ENCODE data around the gene MTA3.

MTA3 gene

GRCh38 chr2:42762823-42763804 lies 194.7 kb downstream of the MTA3 start:
- Histone ChIP-seq H3K27ac (ENCODE audit: insufficient read depth in 1 of 2, low read depth in 1 of 2, low read length in 2 of 2, poor library complexity in 1 of 2, severe bottlenecking in 2 of 2) (no peak overlapping the region), H3K36me3 (ENCODE audit: control insufficient read depth in 4 of 4, insufficient read depth in 4 of 4, low read length in 3 of 4) (no peaks in the 10 kb centered on the region), H3K27me3 (replicated peaks in 2 of 5; ENCODE audit: control insufficient read depth in 4 of 5, insufficient read depth in 5 of 5, low read length in 4 of 5) (no peaks in the 10 kb centered on the region), H3K9me3 (ENCODE audit: control extremely low read depth in 1 of 5, control insufficient read depth in 4 of 5, insufficient read depth in 2 of 5, low read depth in 1 of 5, low read length in 4 of 5) (no peaks in the 10 kb centered on the region), H3K4me3 (ENCODE audit: control insufficient read depth in 1 of 7, extremely low read depth in 1 of 7, insufficient read depth in 4 of 7, low read depth in 2 of 7, low read length in 6 of 7) (no peak overlapping the region), H3K4me1 (ENCODE audit: control extremely low read depth in 1 of 4, control insufficient read depth in 4 of 4, insufficient read depth in 4 of 4, low read length in 3 of 4) (peaks cover 0 to 23% (median 15%) of the 10 kb centered on the region in 4 experiments)
- ChIA-PET POLR2A (no interaction called here), CTCF (interaction anchor here (2.8 kb wide), 1 partner anchor 9 kb away, joined by 13 read pairs; no protein-coding TSS in a partner anchor)
- no peak for DNase-seq
- 95% methylated on average over 42 of the region's 45 CpGs for WGBS (ENCODE audit: insufficient coverage)

GRCh38 chr2:42764096-42764495 lies 195.7 kb downstream of the MTA3 start, which contains the start of gene OXER1:
Gene OXER1, minus strand, starts transcription at chr2:42764135. Its CDS starts 73 bp downstream, at chr2:42764062.
- H3K9me3 ChIP-seq (ENCODE audit: control extremely low read depth in 1 of 5, control insufficient read depth in 4 of 5, insufficient read depth in 2 of 5, low read depth in 1 of 5, low read length in 4 of 5) = no peaks in the 10 kb centered on the region
- no peaks in the 10 kb centered on the region for H3K36me3 ChIP-seq (ENCODE audit: control insufficient read depth in 4 of 4, insufficient read depth in 4 of 4, low read length in 3 of 4)
- peak; percentile 66 to 89 (median 89) for DNase-seq
- H3K4me3 ChIP-seq (ENCODE audit: control insufficient read depth in 1 of 7, extremely low read depth in 1 of 7, insufficient read depth in 4 of 7, low read depth in 2 of 7, low read length in 6 of 7) = peak within 1 kb of the TSS in 2 of 7 experiments; percentile 5 to 13
- 0% methylated on average over 3 of the region's 5 CpGs for WGBS (ENCODE audit: insufficient coverage)
- H3K27ac ChIP-seq (ENCODE audit: insufficient read depth in 1 of 2, low read depth in 1 of 2, low read length in 2 of 2, poor library complexity in 1 of 2, severe bottlenecking in 2 of 2) = no peak within 1 kb of the TSS
- CTCF ChIA-PET = interaction anchor here (1.6 to 2.8 kb wide), 2 partner anchors 10 to 28 kb away, joined by 4 to 13 read pairs; partner anchors contain the start of gene HAAO
- H3K4me1 ChIP-seq (ENCODE audit: control extremely low read depth in 1 of 4, control insufficient read depth in 4 of 4, insufficient read depth in 4 of 4, low read length in 3 of 4) = peaks cover 0 to 23% (median 15%) of the 10 kb centered on the region in 4 experiments
- POLR2A ChIA-PET = no interaction called here
- no peaks in the 10 kb centered on the region for H3K27me3 ChIP-seq (replicated peaks in 2 of 5; ENCODE audit: control insufficient read depth in 4 of 5, insufficient read depth in 5 of 5, low read length in 4 of 5)

DNA sequence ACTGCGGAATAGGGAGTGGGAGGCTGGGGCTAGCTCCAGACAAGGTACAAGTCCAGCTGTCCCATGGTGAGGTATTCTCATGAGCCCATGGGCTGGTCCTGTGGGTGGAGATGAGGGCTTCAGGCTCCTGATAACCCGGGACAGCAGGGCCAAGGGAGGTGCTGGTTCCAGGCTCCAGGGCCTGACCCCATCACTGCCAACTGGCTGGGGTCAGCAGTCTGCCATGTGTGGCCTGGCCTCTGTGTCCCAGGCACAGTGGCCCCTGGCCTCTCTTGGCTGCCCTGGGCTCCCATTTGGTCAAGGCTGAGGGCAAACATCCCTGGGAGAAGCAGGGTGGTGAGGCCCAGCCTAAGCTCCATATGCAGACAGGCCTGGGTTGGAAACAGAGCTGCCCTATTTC lies 196.5 kb downstream of the MTA3 start:
- Histone ChIP-seq H3K36me3 (ENCODE audit: control insufficient read depth in 4 of 4, insufficient read depth in 4 of 4, low read length in 3 of 4) (no peaks in the 10 kb centered on the region), H3K4me3 (ENCODE audit: control insufficient read depth in 1 of 7, extremely low read depth in 1 of 7, insufficient read depth in 4 of 7, low read depth in 2 of 7, low read length in 6 of 7) (no peak overlapping the region), H3K9me3 (ENCODE audit: control extremely low read depth in 1 of 5, control insufficient read depth in 4 of 5, insufficient read depth in 2 of 5, low read depth in 1 of 5, low read length in 4 of 5) (no peaks in the 10 kb centered on the region), H3K27me3 (replicated peaks in 2 of 5; ENCODE audit: control insufficient read depth in 4 of 5, insufficient read depth in 5 of 5, low read length in 4 of 5) (no peaks in the 10 kb centered on the region), H3K4me1 (ENCODE audit: control extremely low read depth in 1 of 4, control insufficient read depth in 4 of 4, insufficient read depth in 4 of 4, low read length in 3 of 4) (peaks cover 0 to 23% (median 15%) of the 10 kb centered on the region in 4 experiments), H3K27ac (ENCODE audit: insufficient read depth in 1 of 2, low read depth in 1 of 2, low read length in 2 of 2, poor library complexity in 1 of 2, severe bottlenecking in 2 of 2) (no peak overlapping the region)
- DNase-seq = no peak
- WGBS (ENCODE audit: insufficient coverage) = 100% methylated on average over 1 of the region's 2 CpGs
- CTCF ChIA-PET = interaction anchor here (1.6 to 2.8 kb wide), 2 partner anchors 11 to 27 kb away, joined by 4 to 13 read pairs; partner anchors contain the start of gene HAAO
- POLR2A ChIA-PET = no interaction called here

- H3K9me3 ChIP-seq (ENCODE audit: control extremely low read depth in 1 of 5, control insufficient read depth in 4 of 5, insufficient read depth in 2 of 5, low read depth in 1 of 5, low read length in 4 of 5) = no peaks in the 10 kb centered on the region
- no peaks in the 10 kb centered on the region for H3K27me3 ChIP-seq (replicated peaks in 2 of 5; ENCODE audit: control insufficient read depth in 4 of 5, insufficient read depth in 5 of 5, low read length in 4 of 5)
- H3K27ac ChIP-seq (ENCODE audit: insufficient read depth in 1 of 2, low read depth in 1 of 2, low read length in 2 of 2, poor library complexity in 1 of 2, severe bottlenecking in 2 of 2) = no peak overlapping the region
- no peaks in the 10 kb centered on the region for H3K36me3 ChIP-seq (ENCODE audit: control insufficient read depth in 4 of 4, insufficient read depth in 4 of 4, low read length in 3 of 4)
- POLR2A ChIA-PET = interaction anchor here (0.5 kb wide), 1 partner anchor 615 kb away, joined by 3 read pairs; no protein-coding TSS in a partner anchor
- CTCF ChIA-PET = interaction anchor here (1.6 kb wide), 1 partner anchor 26 kb away, joined by 4 read pairs; the partner anchor contains the start of gene HAAO
- 97% methylated on average over 8 of the region's 9 CpGs for WGBS (ENCODE audit: insufficient coverage)
- DNase-seq = no peak
- H3K4me3 ChIP-seq (ENCODE audit: control insufficient read depth in 1 of 7, extremely low read depth in 1 of 7, insufficient read depth in 4 of 7, low read depth in 2 of 7, low read length in 6 of 7) = no peak overlapping the region
- peaks cover 0 to 27% (median 15%) of the 10 kb centered on the region in 4 experiments for H3K4me1 ChIP-seq (ENCODE audit: control extremely low read depth in 1 of 4, control insufficient read depth in 4 of 4, insufficient read depth in 4 of 4, low read length in 3 of 4)
These were observed 197.3 kb downstream of the MTA3 start for GRCh38 chr2:42765686-42766085.

DNA sequence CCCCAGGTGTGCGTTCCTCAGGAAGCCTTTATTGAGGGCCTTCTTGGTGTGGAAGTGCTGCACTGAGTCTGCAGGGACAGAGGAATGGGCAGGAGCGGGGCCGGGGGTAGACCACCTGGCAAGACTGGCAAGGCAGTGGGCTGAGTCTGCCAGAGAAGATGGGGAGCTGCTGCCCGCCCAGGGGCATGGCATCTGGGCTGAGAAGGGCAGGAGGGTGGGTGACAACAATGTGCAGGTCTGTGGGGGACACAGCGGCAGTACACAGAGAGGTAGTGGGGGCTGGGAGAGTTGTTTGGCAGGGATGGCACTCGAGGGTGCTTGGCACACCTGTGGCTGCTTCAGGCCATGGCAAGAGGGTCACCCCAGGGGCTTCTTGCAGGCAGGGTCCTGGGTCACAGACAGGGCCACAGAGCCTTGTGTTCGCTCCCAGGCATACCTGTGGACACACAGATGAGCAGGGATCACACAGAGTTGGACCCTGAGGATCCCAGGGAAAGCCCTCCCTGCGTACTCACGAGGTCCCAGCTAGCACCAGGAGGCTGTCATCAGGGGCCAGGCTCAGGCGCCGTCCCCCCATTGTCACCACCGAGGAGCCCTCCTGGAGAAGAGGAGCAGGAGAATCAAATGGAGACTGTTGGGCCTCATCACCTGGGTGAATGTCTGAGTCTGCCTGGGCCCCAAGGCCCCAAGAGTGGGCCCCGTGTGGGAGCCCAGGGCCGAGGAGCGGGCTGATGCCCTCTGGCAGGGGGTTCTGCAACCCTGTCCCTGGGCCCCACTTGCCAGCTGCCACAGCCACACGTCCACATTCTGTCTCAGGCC lies 198.9 kb downstream of the MTA3 start:
- no peak overlapping the region for H3K4me3 ChIP-seq (ENCODE audit: control insufficient read depth in 1 of 7, extremely low read depth in 1 of 7, insufficient read depth in 4 of 7, low read depth in 2 of 7, low read length in 6 of 7)
- peaks cover 0 to 27% (median 15%) of the 10 kb centered on the region in 4 experiments for H3K4me1 ChIP-seq (ENCODE audit: control extremely low read depth in 1 of 4, control insufficient read depth in 4 of 4, insufficient read depth in 4 of 4, low read length in 3 of 4)
- no peaks in the 10 kb centered on the region for H3K27me3 ChIP-seq (replicated peaks in 2 of 5; ENCODE audit: control insufficient read depth in 4 of 5, insufficient read depth in 5 of 5, low read length in 4 of 5)
- H3K9me3 ChIP-seq (ENCODE audit: control extremely low read depth in 1 of 5, control insufficient read depth in 4 of 5, insufficient read depth in 2 of 5, low read depth in 1 of 5, low read length in 4 of 5) = no peaks in the 10 kb centered on the region
- POLR2A ChIA-PET = interaction anchor here (0.7 kb wide), 1 partner anchor 44 kb away, joined by 4 read pairs; no protein-coding TSS in a partner anchor
- CTCF ChIA-PET = interaction anchor here (1.0 to 1.8 kb wide), 2 partner anchors 10 to 11 kb away, joined by 3 read pairs; no protein-coding TSS in a partner anchor
- WGBS (ENCODE audit: insufficient coverage) = 95% methylated on average over 16 of the region's 16 CpGs
- H3K27ac ChIP-seq (ENCODE audit: insufficient read depth in 1 of 2, low read depth in 1 of 2, low read length in 2 of 2, poor library complexity in 1 of 2, severe bottlenecking in 2 of 2) = no peak overlapping the region
- H3K36me3 ChIP-seq (ENCODE audit: control insufficient read depth in 4 of 4, insufficient read depth in 4 of 4, low read length in 3 of 4) = no peaks in the 10 kb centered on the region
- no peak for DNase-seq

DNA sequence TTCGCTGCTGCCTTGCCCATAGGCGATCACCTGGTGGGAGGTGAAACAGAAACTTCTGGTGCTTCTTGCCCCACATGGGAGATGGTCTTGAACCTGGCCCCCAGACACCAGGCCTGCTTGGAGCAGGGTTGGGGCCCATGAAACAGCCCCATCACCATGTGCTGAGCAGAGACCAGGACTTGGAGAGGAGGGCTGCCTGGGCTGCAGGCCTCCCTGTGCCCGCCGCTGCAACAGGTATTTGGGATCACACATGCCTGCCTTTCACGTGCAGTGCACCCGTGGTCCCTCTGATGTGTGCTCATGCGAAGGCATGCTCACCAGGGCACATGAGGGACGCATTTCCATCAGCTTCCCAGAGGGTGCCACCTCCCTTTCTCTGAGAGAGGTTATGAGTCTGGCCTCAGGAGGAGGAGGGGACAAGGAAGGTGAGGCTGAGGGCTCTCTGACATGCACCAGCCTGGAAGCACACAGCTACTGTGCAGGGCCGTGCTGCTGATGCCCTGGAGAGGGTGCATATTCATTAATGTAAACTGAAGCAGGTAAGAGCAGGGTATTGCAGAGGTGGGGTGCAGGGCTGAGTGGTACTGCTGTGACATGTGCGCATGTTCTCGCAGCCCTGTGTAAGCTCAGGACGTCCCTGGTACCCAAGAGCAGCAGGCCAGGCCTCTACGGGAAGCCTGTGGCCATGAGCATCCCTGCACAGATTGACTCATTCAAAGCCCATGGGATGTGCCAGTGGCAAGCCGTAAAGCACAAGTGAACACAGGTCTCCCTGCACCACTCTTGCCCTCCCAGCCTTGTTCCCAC lies 199.7 kb downstream of the MTA3 start:
- DNase-seq = no peak
- no peaks in the 10 kb centered on the region for H3K27me3 ChIP-seq (replicated peaks in 2 of 5; ENCODE audit: control insufficient read depth in 4 of 5, insufficient read depth in 5 of 5, low read length in 4 of 5)
- H3K27ac ChIP-seq (ENCODE audit: insufficient read depth in 1 of 2, low read depth in 1 of 2, low read length in 2 of 2, poor library complexity in 1 of 2, severe bottlenecking in 2 of 2) = no peak overlapping the region
- 95% methylated on average over 9 of the region's 14 CpGs for WGBS (ENCODE audit: insufficient coverage)
- H3K36me3 ChIP-seq (ENCODE audit: control insufficient read depth in 4 of 4, insufficient read depth in 4 of 4, low read length in 3 of 4) = no peaks in the 10 kb centered on the region
- no peak overlapping the region for H3K4me3 ChIP-seq (ENCODE audit: control insufficient read depth in 1 of 7, extremely low read depth in 1 of 7, insufficient read depth in 4 of 7, low read depth in 2 of 7, low read length in 6 of 7)
- H3K9me3 ChIP-seq (ENCODE audit: control extremely low read depth in 1 of 5, control insufficient read depth in 4 of 5, insufficient read depth in 2 of 5, low read depth in 1 of 5, low read length in 4 of 5) = no peaks in the 10 kb centered on the region
- H3K4me1 ChIP-seq (ENCODE audit: control extremely low read depth in 1 of 4, control insufficient read depth in 4 of 4, insufficient read depth in 4 of 4, low read length in 3 of 4) = peaks cover 0 to 27% (median 15%) of the 10 kb centered on the region in 4 experiments
- POLR2A ChIA-PET = interaction anchor here (0.7 kb wide), 1 partner anchor 43 kb away, joined by 4 read pairs; no protein-coding TSS in a partner anchor
- CTCF ChIA-PET = interaction anchor here (1.6 to 1.8 kb wide), 2 partner anchors 11 to 105 kb away, joined by 3 to 5 read pairs; no protein-coding TSS in a partner anchor

Measured in common myeloid progenitor, CD34-positive (primary cell).